ENCODE results near the gene HEXD.

The HEXD gene

DNA sequence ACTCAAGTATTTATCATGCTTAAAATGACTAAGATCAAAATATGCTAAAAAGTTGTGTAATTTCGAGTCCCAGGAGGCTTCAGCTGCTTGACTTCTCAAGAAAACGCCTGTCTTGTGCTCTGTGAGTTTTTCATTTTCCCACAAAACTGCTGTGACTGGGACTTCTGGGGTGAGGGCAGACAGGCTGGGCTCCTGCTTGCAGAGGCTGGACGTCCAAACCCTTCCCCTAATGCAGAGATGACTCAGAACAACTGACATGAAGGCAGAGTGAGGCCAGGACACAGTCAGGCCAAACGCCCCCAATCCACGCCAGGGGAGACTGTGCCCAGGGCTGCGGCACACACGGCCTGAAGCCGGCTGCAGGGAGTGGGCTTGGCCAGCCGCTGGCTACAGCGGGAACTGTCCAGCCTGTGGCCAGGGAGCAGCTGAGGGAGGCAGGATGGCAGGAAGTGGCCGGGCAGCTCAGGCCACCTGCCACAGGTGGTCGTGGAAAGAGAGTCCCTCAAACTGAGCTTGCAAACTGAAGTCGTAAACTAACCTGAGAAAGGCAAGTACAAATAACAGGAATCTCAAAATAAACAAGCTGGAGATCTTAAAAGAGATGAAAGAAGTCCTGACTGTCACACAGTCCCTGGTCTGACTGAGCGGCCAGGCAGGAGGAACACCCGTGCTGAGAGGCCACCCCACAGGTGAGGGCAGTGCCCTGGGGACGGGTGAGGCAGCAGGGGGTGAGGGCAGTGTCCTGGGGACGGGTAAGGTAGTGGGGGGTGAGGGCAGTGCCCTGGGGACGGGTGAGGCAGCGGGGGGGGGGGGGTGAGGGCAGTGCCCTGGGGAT is 21.3 kb upstream of the HEXD start:
- DNase-seq (ENCODE audit: low spot score), result no peak

GRCh38 chr17:82397449-82398335 is 20.5 kb upstream of the HEXD start:
- TF ChIP-seq CTCF (IDR thresholded peaks at IDR 0.05; ENCODE audit: extremely low read depth, missing control alignments), result no peak
- DNase-seq (ENCODE audit: low spot score), result no peak

More for the DNA sequence above, 21.3 kb upstream of the HEXD start:
- no peak for TF ChIP-seq CTCF (IDR thresholded peaks at IDR 0.05; ENCODE audit: extremely low read depth, missing control alignments)

- DNase-seq (ENCODE audit: low spot score), result no peak
- no peak for TF ChIP-seq CTCF (IDR thresholded peaks at IDR 0.05; ENCODE audit: extremely low read depth, missing control alignments)
Observed at GRCh38 chr17:82399041-82399441, 19.1 kb upstream of the HEXD start.

- DNase-seq (ENCODE audit: low spot score), result no peak
- TF ChIP-seq CTCF (IDR thresholded peaks at IDR 0.05; ENCODE audit: extremely low read depth, missing control alignments), result no peak
Observed at GRCh38 chr17:82399601-82400101, 18.5 kb upstream of the HEXD start.

DNA sequence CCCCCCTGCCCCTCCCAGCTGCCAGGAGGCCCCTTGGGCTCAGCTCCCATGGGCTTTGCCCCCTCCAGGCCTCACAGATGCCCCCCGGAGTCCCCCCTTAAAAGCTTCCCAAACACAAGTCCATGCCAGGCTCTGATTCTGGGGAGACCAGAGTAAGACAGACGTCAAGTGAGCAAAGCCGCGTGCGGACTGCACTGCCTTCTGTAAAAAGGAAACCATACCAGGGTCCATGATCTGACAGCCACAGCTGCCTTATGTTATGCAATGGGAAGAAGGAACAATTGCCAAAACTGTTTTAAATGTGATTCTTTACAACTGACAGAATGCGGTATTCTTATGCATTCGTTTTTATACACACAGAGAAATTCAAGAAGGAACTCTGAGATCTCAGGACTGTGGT is 17.9 kb upstream of the HEXD start:
- DNase-seq (ENCODE audit: low spot score), result no peak
- TF ChIP-seq CTCF (IDR thresholded peaks at IDR 0.05; ENCODE audit: extremely low read depth, missing control alignments), result no peak

DNA sequence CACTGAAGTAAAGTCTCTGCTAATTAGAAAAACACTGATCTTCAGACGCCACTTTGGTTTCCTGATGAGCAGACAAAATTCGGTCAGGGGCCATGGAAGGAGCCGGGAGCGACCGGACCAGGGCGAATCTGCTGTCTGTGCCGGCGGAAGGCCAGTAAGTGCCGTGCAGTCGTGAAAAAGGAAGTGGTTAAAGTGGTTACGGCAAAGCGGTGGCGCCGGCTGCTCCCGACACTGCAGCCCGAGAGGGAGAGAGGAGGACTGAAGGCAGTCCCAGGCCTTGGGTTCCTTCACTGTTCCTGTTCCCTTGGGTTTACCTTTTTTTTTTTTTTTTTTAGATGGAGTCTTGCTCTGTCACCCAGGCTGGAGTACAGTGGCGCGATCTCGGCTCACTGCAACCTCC is 17.3 kb upstream of the HEXD start:
- peak; percentile 92 for DNase-seq (ENCODE audit: low spot score)
- TF ChIP-seq CTCF (IDR thresholded peaks at IDR 0.05; ENCODE audit: extremely low read depth, missing control alignments), result no peak

DNA sequence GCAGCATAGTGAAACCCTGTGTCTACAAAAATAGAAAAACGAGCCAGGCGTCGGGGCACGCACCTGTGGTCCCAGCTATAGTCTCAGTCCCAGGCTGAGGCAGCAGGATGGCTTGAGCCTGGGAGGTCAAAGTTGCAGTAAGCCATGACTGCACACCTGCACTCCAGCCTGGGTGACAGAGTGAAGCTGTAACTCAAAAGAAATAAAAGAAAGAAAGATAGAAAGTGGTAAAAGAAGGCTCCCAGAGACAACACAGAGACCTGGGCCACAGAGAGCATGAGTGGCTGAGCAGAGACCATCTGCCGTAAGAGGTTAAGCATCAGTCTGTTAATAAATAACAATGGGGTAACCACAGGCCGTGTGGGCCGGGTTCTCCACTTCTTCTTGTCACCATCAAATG is 15.3 kb upstream of the HEXD start:
- DNase-seq (ENCODE audit: low spot score), result peak; percentile 91

More for the DNA sequence above, 15.3 kb upstream of the HEXD start:
- no peak for TF ChIP-seq CTCF (IDR thresholded peaks at IDR 0.05; ENCODE audit: extremely low read depth, missing control alignments)
